ENCODE results near the gene SOHLH1.

GRCh38 chr9:135743546-135744332, 44.5 kb upstream of the SOHLH1 start:
- TF ChIP-seq CTCF (IDR thresholded peaks at IDR 0.05) (no peak), POLR2A (IDR thresholded peaks at IDR 0.05) (no peak)

Data from Peyer's patch (tissue), 4 donors.